ENCODE measurements around the gene CAMK2G.

- TF ChIP-seq POLR2AphosphoS5 (IDR thresholded peaks at IDR 0.05; ENCODE audit: insufficient read depth in 1 of 2, low read depth in 1 of 2) (no peak), CTCF (IDR thresholded peaks at IDR 0.05) (no peak)
Observed at GRCh38 chr10:73856261-73856660, 18.1 kb downstream of the CAMK2G start.

Measured in vagina (tissue), 2 donors.